ENCODE results near the gene NCOA6. TPM values are rescaled to one million over a fixed set of nuclear protein-coding genes. Genes with fewer than 3 reads are reported as not detected.

NCOA6 gene
- total RNA-seq (10 to 100 TPM; 18.6 to 19.2 TPM), polyA plus RNA-seq (ENCODE audit: insufficient read length in 2 of 2) (10 to 100 TPM; 48.0 to 49.6 TPM)
- long read RNA-seq, donor 1, partial matches to known transcripts = 14 of 14 reads
- long read RNA-seq, donor 1, other reads (novel, unspliced or antisense) = 0 of 14 reads
- long read RNA-seq, donor 2, partial matches to known transcripts = 43 of 43 reads
- long read RNA-seq, donor 2, other reads (novel, unspliced or antisense) = 0 of 43 reads
- long read RNA-seq, donor 3, partial matches to known transcripts = 55 of 55 reads
- long read RNA-seq, donor 3, other reads (novel, unspliced or antisense) = 0 of 55 reads
- long read RNA-seq, donor 4 = 0 reads

DNA sequence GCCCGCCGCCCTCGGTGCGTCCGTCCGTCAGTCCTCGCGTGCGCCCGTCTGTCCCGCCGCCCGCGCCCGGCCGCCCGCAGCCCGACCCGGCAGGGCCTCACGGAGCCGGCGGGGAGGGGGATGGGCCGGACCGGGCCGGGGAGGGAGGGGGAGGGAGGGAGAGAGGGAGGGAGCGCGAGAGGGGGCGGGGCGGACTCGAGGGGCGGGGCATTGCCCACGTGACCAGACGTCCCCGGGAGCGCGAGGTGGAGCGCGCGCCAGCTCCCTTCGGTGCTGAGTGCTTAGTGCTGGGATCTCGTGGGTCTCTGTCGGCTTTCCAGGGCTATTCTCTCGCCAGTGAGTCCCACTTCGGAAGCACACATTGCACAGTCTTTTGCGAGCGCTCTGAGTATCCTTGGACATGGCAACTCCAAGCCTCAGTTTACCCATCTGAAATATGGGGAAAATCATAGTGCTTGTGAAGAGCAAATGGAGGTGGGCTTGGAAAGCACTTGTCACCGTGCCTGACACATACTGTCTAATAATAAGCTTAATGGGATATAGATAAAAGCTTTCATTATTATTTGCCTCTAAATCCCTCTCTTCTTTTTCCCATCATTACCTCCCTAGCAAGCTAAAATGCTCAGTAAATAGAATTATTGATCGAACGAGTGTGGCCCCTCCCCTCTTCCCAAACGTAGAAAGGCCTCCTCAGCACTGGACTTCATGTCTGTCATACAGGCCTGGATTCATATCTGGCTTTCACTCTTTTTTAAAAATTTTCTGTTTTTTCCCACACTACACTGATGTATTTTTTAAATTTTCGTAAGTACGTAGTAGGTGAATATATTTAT lies at the start of gene NCOA6:
NCOA6 (minus strand) TSS at position 122 of the 833 bp plus-strand sequence. CDS start 43,296 bp downstream, outside the sequence.
- peak; percentile 35 to 94 (median 77) for DNase-seq (ENCODE audit: low read depth in 4 of 6, low spot score in 6 of 6)
- Histone ChIP-seq H3K36me3 (ENCODE audit: control insufficient read depth, insufficient read depth, low read length) (no peaks in the 10 kb centered on the region), H3K27me3 (ENCODE audit: control insufficient read depth, insufficient read depth, low read length) (no peaks in the 10 kb centered on the region), H3K4me3 (ENCODE audit: low read depth, low read length) (peak within 1 kb of the TSS; percentile 88), H3K9me3 (ENCODE audit: control insufficient read depth, insufficient read depth, low read length) (no peaks in the 10 kb centered on the region), H3K27ac (ENCODE audit: low read depth, low read length) (peak within 1 kb of the TSS; percentile 88), H3K4me1 (ENCODE audit: control insufficient read depth, insufficient read depth, low read length) (peaks cover 10% of the 10 kb centered on the region)
- 7% methylated on average over 25 of the region's 52 CpGs for WGBS (ENCODE audit: insufficient coverage)

DNA sequence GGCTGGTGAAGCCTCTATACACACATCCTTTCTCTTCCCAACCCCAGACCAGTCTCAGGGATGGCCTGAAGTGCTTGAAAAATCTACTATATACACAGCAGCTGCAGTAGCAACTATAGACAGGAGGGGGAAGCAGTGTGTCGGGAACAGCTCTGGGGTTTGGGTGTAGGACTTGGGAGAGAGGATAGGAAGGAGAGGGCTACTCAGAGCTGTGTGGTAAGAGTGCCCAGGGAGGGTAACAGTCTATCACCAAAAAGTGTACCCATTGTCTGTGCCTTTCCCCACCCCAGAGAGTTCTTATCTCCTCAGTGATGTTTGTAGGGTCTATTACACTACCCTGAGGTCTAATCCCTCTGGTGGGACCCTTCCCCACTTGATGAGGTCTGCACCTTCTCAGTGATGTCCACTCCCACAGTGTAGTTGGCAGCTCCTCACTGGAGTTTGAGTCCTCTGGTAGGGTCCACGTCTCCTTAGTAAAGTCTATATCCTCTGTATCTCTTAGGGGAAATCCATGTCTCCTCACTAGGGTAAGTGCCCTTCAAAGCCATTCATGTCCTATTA lies 48.7 kb upstream of the NCOA6 start:
- Histone ChIP-seq H3K27ac (ENCODE audit: low read depth, low read length) (no peak overlapping the region), H3K9me3 (ENCODE audit: control insufficient read depth, insufficient read depth, low read length) (no peaks in the 10 kb centered on the region), H3K4me3 (ENCODE audit: low read depth, low read length) (no peak overlapping the region), H3K4me1 (ENCODE audit: control insufficient read depth, insufficient read depth, low read length) (peaks cover 38% of the 10 kb centered on the region), H3K36me3 (ENCODE audit: control insufficient read depth, insufficient read depth, low read length) (peaks cover 2% of the 10 kb centered on the region), H3K27me3 (ENCODE audit: control insufficient read depth, insufficient read depth, low read length) (no peaks in the 10 kb centered on the region)
- DNase-seq (ENCODE audit: low read depth in 4 of 6, low spot score in 6 of 6) = peak in 4 of 6 donors; percentile 54 to 90 (median 73)
- no CpG with 5 or more reads among the region's 2 CpGs for WGBS (ENCODE audit: insufficient coverage)

DNA sequence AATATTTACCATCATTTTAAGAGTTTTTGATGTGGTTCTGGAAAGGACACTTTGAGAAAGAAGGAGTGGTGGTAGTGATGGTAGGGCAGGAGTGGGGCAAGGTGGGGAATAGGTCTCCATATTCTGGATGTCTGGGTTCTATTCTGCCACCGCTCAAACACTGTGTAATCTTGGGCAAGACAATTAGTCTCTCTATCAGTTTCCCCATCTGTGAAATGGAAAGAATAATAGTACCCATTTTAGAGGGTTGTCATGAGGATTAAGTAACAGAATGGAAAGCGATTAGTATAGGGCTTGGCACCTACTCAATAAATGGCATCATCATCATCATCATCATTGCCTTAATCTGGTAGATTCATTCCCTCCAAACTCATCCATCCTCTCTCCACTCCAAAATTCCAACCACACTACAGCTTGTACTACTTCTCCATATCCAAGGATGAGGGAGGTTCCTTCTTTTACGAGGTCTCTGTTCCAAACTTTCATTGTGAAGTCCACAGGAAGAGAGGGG lies 48.2 kb upstream of the NCOA6 start:
- no peak overlapping the region for H3K4me3 ChIP-seq (ENCODE audit: low read depth, low read length)
- no peak for DNase-seq (ENCODE audit: low read depth in 4 of 6, low spot score in 6 of 6)
- no CpG with 5 or more reads among the region's 3 CpGs for WGBS (ENCODE audit: insufficient coverage)
- peaks cover 2% of the 10 kb centered on the region for H3K36me3 ChIP-seq (ENCODE audit: control insufficient read depth, insufficient read depth, low read length)
- peaks cover 38% of the 10 kb centered on the region for H3K4me1 ChIP-seq (ENCODE audit: control insufficient read depth, insufficient read depth, low read length)
- H3K27ac ChIP-seq (ENCODE audit: low read depth, low read length) = no peak overlapping the region
- no peaks in the 10 kb centered on the region for H3K9me3 ChIP-seq (ENCODE audit: control insufficient read depth, insufficient read depth, low read length)
- no peaks in the 10 kb centered on the region for H3K27me3 ChIP-seq (ENCODE audit: control insufficient read depth, insufficient read depth, low read length)

DNA sequence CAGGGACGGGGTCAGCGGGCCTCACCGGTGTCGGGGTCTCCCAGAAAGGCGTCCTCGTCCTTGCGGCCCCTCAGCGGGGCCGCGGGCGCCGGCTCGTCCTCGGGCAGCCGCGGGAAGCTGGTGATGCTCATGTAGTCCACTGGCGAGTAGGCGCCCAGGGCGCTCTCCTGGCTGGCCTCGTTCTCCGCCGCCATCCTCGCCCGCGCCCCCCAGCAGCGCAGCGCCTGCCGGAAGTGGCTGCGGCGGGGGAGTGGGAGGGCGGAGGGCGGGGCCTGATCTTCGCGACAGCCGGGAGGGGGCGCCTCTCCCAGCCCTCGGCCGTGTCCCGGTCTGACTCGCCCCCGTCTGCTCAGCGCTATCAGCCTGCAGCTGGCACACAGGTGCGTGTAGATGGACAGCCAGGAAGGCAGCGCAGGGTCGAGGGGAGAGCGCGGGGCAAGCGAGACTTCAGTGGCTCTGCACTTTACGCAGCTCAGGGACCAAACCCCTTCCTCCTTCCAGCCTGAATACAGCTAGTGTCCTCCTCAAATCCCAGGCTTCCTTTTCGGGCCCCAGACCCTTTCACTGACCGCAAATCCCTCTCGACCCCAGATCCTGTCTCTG lies 47.3 kb upstream of the NCOA6 start, which contains the start of gene GGT7:
GGT7 (minus strand) TSS at position 235 of the 603 bp plus-strand sequence; CDS start at position 194, 41 bp downstream.
- Histone ChIP-seq H3K4me1 (ENCODE audit: control insufficient read depth, insufficient read depth, low read length) (peaks cover 36% of the 10 kb centered on the region), H3K27ac (ENCODE audit: low read depth, low read length) (no peak within 1 kb of the TSS), H3K4me3 (ENCODE audit: low read depth, low read length) (peak within 1 kb of the TSS; percentile 61), H3K27me3 (ENCODE audit: control insufficient read depth, insufficient read depth, low read length) (no peaks in the 10 kb centered on the region), H3K9me3 (ENCODE audit: control insufficient read depth, insufficient read depth, low read length) (no peaks in the 10 kb centered on the region), H3K36me3 (ENCODE audit: control insufficient read depth, insufficient read depth, low read length) (peaks cover 2% of the 10 kb centered on the region)
- WGBS (ENCODE audit: insufficient coverage) = under 1% methylated on average over 52 of the region's 52 CpGs
- DNase-seq (ENCODE audit: low read depth in 4 of 6, low spot score in 6 of 6) = peak; percentile 49 to 95 (median 72)

DNA sequence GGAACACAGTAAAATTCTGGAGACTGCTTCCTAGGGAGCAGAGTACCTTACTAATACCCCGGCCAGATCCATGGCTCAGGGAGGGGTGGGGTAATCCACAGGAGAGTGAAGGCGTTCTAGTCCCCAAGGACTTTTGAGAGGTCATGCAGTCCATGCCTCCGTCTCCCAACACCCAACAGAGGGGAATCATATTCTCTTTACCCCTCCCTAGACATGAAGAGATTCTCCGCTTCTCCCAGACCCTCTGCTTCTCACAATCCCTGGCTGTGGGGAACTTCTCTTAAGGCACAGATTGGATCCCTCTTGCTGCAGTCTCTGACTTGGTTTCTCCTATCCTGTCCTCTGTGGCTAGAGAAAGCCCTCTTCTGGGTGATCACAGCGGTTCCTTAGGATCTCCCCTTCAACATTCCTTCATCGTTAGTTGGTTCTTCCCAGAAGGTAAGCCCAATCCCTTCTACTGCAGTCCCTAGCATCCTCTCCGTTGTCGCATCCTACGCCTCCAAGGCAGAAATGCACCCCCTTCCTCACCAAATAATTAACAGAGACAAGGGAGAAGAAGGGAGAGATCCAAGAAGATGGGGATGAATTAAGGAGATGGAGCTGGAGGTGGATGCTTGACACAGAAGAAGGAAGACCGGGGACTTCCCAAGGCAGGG lies 46.6 kb upstream of the NCOA6 start:
- DNase-seq (ENCODE audit: low read depth in 4 of 6, low spot score in 6 of 6) = peak in 1 of 6 donors; percentile 58
- no peaks in the 10 kb centered on the region for H3K9me3 ChIP-seq (ENCODE audit: control insufficient read depth, insufficient read depth, low read length)
- peaks cover 32% of the 10 kb centered on the region for H3K4me1 ChIP-seq (ENCODE audit: control insufficient read depth, insufficient read depth, low read length)
- H3K27ac ChIP-seq (ENCODE audit: low read depth, low read length) = no peak overlapping the region
- peaks cover 2% of the 10 kb centered on the region for H3K36me3 ChIP-seq (ENCODE audit: control insufficient read depth, insufficient read depth, low read length)
- peak overlapping the region; percentile 61 for H3K4me3 ChIP-seq (ENCODE audit: low read depth, low read length)
- WGBS (ENCODE audit: insufficient coverage) = 38% methylated on average over 5 of the region's 10 CpGs
- no peaks in the 10 kb centered on the region for H3K27me3 ChIP-seq (ENCODE audit: control insufficient read depth, insufficient read depth, low read length)

DNA sequence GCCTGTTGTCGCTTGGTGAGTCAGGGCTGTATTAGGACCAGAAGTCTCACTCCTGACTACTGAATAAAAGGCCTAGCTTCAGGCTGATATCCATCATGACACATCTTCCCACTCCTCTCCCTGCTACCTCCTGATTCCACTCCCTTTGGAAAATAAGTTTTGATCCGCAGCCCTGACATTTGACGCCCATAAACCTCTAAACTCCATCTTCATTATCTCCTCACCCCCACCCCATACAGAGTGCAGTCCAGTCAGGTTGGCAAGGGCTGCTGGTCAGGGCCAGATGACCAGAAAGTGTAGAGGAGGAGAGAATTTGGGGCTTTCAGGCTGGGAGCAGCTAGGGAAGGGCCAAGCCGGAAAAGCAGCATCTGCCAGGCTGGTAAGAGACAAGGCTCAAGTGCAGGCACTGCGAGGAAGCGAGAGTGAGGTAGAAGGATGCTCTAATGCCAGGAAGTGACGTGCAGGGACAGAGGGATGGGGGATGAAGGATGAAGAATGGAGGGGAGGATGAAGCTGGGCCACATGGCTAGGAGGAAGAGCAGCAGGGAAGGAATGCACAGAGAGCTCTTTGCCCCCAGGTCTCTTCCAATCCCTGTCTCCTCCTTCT lies 46.0 kb upstream of the NCOA6 start:
- Histone ChIP-seq H3K27me3 (ENCODE audit: control insufficient read depth, insufficient read depth, low read length) (no peaks in the 10 kb centered on the region), H3K4me1 (ENCODE audit: control insufficient read depth, insufficient read depth, low read length) (peaks cover 29% of the 10 kb centered on the region), H3K9me3 (ENCODE audit: control insufficient read depth, insufficient read depth, low read length) (no peaks in the 10 kb centered on the region), H3K4me3 (ENCODE audit: low read depth, low read length) (peak overlapping the region; percentile 61), H3K36me3 (ENCODE audit: control insufficient read depth, insufficient read depth, low read length) (peaks cover 2% of the 10 kb centered on the region), H3K27ac (ENCODE audit: low read depth, low read length) (no peak overlapping the region)
- WGBS (ENCODE audit: insufficient coverage) = 69% methylated on average over 7 of the region's 7 CpGs
- DNase-seq (ENCODE audit: low read depth in 4 of 6, low spot score in 6 of 6) = peak in 2 of 6 donors; percentile 18 to 49

DNA sequence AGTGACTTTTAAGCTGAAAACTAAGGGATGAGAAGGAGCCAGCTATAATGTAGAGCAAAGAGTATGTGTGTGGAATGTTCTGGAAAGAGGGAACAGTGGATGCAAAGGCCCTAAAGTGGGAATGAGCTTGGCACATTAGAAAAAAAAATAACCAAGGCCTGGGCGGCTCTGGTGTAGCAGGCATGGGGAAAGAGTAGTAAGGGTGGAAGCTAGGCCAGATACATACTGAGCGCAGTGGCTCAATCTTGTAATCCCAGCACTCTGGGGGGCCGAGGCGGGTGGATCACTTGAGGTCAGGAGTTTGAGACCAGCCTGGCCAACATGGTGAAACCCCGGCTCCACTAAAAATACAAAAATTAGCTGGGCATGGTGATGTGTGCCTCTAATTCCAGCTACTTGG lies 38.8 kb upstream of the NCOA6 start:
- H3K4me1 ChIP-seq (ENCODE audit: control insufficient read depth, insufficient read depth, low read length) = peaks cover 9% of the 10 kb centered on the region
- no peaks in the 10 kb centered on the region for H3K9me3 ChIP-seq (ENCODE audit: control insufficient read depth, insufficient read depth, low read length)
- H3K36me3 ChIP-seq (ENCODE audit: control insufficient read depth, insufficient read depth, low read length) = peaks cover 47% of the 10 kb centered on the region
- DNase-seq (ENCODE audit: low read depth in 4 of 6, low spot score in 6 of 6) = no peak
- 93% methylated on average over 5 of the region's 5 CpGs for WGBS (ENCODE audit: insufficient coverage)
- H3K4me3 ChIP-seq (ENCODE audit: low read depth, low read length) = no peak overlapping the region
- H3K27ac ChIP-seq (ENCODE audit: low read depth, low read length) = no peak overlapping the region
- no peaks in the 10 kb centered on the region for H3K27me3 ChIP-seq (ENCODE audit: control insufficient read depth, insufficient read depth, low read length)

DNA sequence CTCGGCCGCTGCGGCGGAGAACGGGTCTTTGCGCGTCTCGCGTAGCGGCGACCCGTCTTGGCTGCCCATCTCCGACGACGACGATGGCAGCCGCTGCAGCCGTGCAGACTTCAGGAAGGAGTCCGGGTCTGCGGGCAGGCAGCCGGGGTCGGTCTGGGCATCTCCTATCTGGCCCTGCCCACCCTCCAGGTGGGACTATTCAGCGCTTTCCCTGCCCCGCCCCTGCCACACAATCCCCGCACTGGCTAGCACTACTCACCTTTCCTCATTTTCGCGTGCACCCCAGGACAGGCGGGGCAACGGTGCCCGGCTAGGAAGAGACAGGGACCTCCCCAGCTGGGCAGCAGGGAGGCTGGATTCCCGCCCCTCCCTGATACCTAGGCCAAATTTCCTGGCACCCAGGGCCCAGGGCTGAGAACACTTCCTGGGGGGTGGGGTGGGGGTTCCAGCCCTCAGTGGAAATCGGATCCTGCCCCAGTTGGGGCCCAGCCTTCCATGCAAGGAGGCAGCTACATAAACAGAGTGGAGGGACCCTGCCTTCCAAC lies 38.0 kb upstream of the NCOA6 start:
- 45% methylated on average over 28 of the region's 32 CpGs for WGBS (ENCODE audit: insufficient coverage)

More for the DNA sequence above, 38.0 kb upstream of the NCOA6 start:
- no peak overlapping the region for H3K4me3 ChIP-seq (ENCODE audit: low read depth, low read length)
- H3K9me3 ChIP-seq (ENCODE audit: control insufficient read depth, insufficient read depth, low read length) = no peaks in the 10 kb centered on the region
- peaks cover 9% of the 10 kb centered on the region for H3K4me1 ChIP-seq (ENCODE audit: control insufficient read depth, insufficient read depth, low read length)
- no peak for DNase-seq (ENCODE audit: low read depth in 4 of 6, low spot score in 6 of 6)
- H3K27ac ChIP-seq (ENCODE audit: low read depth, low read length) = no peak overlapping the region
- H3K27me3 ChIP-seq (ENCODE audit: control insufficient read depth, insufficient read depth, low read length) = no peaks in the 10 kb centered on the region
- H3K36me3 ChIP-seq (ENCODE audit: control insufficient read depth, insufficient read depth, low read length) = peaks cover 53% of the 10 kb centered on the region

Measured in spinal cord (tissue), 10 donors.